KOPT-K1 (cell line): ENCODE measurements around the gene LTBP4.

Source experiments
- H3K27ac ChIP-seq: fragments of 200-600 bp; sonication (generic); 2 replicates; pipeline ENCODE4 v1.5.1; 2016; ENCODE audit warnings: antibody characterized with exemption, mild to moderate bottlenecking, low read depth, low read length; ENCODE audit not compliant: poor library complexity, severe bottlenecking
- H3K36me3 ChIP-seq: fragments of 200-600 bp; sonication (generic); 2 replicates; pipeline ENCODE4 v1.5.1; 2017; ENCODE audit warnings: antibody characterized with exemption, mild to moderate bottlenecking, low read length, moderate library complexity; ENCODE audit not compliant: insufficient read depth
- H3K9me3 ChIP-seq: fragments of 200-600 bp; sonication (generic); 2 replicates; pipeline ENCODE4 v1.5.1; 2017; ENCODE audit warnings: antibody characterized with exemption, low read length, mild to moderate bottlenecking; ENCODE audit not compliant: insufficient read depth, poor library complexity, severe bottlenecking

LTBP4 gene

DNA sequence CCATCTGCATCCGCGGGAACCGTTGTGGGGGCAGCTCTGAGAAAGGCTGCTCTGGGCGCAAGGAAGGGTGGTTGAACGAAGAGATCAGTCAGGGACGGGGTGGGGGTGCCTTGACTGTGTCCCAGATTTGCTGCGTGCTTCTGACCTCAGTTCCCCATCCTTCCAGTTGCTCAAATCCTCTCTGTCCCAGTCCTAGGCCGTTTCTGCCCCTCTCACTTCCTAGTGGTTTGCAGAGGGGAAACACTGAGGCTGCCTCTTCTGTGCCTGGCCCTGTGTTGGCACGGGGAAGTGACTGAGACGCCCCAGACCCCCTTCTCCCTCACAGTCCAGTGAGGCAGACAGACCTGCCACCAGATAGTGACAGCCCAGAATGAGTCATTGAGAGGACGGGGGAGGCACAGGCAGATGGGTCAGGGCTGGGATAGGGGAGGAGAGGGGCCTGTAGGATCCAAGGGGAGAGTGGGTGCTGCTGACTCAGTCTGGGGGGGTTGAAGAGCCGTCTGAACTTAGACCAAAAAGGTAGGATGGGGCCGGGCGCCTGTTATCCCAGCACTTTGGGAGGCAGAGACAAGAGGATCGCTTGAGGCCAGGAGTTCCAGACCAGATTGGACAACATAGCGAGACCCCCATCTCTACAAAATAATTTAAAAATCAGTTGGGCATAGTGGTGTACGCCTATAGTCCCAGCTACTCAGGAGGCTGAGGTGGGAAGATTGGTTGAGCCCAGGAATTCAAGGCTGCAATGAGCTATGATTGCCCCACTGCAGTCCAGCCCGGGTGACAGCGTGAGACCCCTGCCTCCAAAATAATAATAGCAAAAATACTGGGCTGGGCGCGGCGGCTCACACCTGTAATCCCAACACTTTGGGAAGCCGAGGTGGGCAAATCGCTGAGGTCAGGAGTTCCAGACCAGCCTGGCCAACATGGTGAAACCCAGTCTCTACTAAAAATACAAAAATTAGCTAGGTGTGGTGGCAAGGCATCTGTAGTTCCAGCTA is 62.8 kb downstream of the LTBP4 start:
- H3K9me3 ChIP-seq = peaks cover 6% of the 10 kb centered on the region
- H3K36me3 ChIP-seq = peaks cover 6% of the 10 kb centered on the region; the same call in 1 of the 2 replicates
- H3K27ac ChIP-seq = no peak overlapping the region

DNA sequence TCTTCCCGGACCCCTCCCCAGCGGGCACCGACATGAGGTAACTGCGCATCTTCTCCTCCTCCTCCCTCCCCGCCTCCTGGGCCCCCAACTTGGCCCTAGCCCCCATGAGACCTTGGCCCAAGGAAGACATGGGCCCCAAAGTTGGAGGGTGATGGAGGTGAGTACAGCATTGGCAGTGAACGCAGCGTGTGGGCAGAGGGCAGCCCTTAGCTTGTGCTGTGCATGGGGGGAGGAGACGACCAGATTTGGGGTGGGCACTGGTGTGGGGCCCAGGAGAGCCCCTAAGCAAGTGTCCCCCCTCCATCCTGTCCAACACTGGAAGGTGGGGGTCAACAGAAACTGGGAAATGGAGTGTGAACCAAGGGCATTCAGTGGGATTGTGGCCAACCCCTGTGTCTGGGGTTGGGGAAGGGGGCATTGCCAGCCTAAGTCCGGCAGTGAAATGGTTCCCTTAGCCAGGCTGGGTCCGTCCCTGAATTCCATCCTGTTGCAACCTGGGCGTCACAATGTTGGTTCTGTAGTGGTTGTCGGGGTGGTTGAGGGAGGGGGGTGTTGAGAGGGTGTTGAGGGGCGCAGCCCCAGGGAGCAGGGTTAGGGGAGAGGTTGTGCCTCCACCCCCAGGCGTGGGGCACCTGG is 65.8 kb downstream of the LTBP4 start:
- H3K27ac ChIP-seq = no peak overlapping the region

DNA sequence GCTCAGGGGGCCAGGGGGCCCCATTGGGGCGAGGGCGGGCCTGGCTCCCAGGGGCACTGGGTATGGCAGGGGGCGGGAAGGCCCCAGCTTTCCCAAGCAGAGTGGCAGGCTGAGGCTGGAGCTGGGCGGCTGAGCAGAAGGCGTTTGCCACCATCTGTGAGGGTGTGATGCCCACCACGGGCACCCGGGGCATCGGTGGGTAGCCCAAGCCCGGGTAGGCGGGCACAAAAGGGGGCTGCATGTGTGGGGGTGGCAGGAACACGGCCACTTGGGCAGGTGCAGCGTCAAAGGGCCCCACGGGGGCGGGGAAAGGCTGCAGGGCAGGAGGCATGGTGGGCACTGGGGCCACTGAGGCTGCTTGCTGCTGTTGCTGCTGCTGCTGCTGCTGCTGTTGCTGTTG is 66.4 kb downstream of the LTBP4 start:
- H3K9me3 ChIP-seq = peaks cover 14% of the 10 kb centered on the region
- H3K36me3 ChIP-seq = peaks cover 14% of the 10 kb centered on the region; the same call in 1 of the 2 replicates
- no peak overlapping the region for H3K27ac ChIP-seq

More for the DNA sequence above, 65.8 kb downstream of the LTBP4 start:
- peaks cover 14% of the 10 kb centered on the region; the same call in 1 of the 2 replicates for H3K36me3 ChIP-seq
- H3K9me3 ChIP-seq = peaks cover 14% of the 10 kb centered on the region

DNA sequence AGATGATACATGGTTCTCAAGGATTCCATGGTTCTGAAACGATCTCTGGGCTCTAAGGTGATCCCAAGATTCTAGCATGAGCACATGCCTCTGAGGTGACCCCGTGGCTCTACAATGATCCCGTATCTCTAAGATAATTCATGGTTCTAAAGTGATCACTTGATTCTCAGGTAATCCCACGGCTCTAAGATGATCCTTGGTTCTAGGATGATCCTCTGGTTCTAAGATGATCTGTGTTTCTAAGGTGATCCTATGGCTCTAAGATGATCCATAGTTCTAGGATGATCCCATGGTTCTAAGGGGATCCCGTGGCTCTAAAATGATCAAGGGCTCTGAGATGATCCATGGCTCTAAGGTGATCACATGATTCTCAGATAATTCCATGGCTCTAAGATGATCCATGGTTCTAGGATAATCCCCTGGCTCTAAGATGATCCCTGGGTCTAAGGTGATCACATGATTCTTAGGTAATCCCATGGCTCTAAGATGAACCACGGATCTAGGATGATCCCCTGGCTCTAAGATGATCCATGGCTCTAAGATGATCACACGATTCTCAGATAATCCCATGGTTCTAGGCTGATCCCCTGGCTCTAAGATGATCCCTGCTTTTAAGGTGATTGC is 67.9 kb downstream of the LTBP4 start:
- peaks cover 14% of the 10 kb centered on the region; the same call in 1 of the 2 replicates for H3K36me3 ChIP-seq
- no peak overlapping the region for H3K27ac ChIP-seq
- peaks cover 14% of the 10 kb centered on the region for H3K9me3 ChIP-seq

DNA sequence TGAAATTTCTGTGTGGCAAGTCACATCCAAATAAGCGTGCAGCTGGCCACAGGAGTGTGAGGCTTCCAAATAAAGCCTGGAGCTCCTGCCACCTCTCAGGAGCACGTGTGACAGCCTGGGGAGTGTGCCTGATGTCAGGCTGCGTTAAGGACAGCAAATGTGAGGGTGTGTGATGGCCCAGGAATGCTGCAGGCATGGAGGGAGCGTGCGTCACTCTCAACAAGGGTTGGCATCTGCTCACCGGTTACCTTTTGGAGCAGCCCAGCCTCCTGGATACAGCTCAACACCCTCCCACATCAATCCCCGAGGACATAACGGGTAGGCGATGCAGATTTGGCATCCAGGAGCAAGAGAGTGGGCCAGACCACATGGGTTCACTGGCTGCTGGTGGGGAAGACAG is 70.2 kb downstream of the LTBP4 start:
- Histone ChIP-seq H3K9me3 (peaks cover 14% of the 10 kb centered on the region), H3K27ac (no peak overlapping the region), H3K36me3 (peaks cover 14% of the 10 kb centered on the region; the same call in 1 of the 2 replicates)

DNA sequence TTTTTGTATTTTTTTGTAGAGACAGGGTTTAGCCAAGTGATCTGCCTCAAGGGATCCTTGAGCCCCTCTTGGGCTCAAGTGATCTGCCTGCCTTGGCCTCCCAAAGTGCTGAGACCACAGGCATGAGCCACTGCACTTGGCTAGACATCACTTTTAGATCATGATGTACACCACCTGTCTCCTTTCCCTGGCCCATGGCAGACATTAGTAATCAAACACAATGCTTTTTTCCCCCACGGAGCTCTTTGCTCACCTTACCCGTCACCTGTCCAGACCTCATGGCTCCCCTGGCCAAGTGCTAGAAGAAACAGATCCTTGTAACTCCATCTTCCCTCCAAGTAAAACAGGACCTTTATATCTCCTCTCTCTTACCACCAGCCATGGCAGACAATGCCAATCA is 70.9 kb downstream of the LTBP4 start:
- Histone ChIP-seq H3K36me3 (peaks cover 14% of the 10 kb centered on the region; the same call in 1 of the 2 replicates), H3K27ac (no peak overlapping the region), H3K9me3 (peaks cover 14% of the 10 kb centered on the region)

DNA sequence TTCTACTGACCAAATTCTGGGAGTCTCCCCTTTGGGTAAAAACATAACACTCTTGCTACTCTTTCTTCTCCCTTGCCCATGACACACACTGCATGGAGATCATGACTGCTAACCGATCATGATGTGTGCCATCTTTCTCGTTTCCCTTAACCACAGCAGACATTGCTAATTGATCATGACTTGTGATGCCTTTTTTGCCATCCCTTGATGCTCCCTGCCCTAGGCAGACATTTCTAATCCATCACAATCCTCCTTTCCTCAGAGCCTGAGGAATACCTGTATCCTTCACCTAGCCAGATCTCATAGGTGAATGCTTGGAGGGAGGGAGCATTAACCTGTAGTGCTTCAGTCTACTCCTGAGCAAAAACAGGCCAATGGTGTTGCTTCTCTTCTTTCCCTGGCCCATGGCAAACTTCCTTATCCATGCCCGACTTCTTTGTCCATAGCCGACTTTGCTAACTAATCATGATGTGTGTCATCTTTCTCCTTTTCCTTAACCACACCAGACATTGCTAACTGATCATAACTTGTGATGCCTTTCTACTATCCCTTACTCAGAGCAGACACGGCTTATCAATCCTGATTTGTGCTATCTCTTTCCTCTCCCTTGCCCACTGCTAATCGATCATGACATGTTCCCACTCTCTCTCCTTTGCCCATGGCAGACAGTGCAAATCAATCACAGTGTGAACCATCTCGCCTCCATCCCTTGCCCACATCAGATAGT is 71.6 kb downstream of the LTBP4 start:
- H3K9me3 ChIP-seq = peaks cover 14% of the 10 kb centered on the region
- H3K36me3 ChIP-seq = peaks cover 14% of the 10 kb centered on the region; the same call in 1 of the 2 replicates
- no peak overlapping the region for H3K27ac ChIP-seq

DNA sequence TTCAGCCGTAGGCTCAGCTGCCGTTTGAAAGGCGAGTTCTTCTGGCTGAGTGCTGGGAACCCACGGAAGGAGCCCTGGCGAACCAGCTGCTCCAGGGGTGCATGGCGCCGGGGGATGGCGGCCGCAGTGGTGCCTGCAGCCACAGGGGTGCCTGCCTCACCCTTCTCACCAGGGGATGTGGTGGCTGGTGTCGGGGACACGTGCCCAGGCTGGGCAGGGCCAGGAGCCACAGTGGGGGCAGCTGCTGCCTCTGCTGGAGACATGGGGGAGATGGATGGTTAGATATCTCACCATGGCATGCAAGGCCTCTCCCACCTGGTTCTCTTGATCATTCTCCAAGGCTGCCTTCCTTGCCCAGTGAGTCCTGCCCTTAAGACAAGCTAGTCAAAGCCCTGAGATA is 72.2 kb downstream of the LTBP4 start:
- H3K27ac ChIP-seq = no peak overlapping the region
- H3K9me3 ChIP-seq = peaks cover 14% of the 10 kb centered on the region
- H3K36me3 ChIP-seq = peaks cover 14% of the 10 kb centered on the region; the same call in 1 of the 2 replicates

DNA sequence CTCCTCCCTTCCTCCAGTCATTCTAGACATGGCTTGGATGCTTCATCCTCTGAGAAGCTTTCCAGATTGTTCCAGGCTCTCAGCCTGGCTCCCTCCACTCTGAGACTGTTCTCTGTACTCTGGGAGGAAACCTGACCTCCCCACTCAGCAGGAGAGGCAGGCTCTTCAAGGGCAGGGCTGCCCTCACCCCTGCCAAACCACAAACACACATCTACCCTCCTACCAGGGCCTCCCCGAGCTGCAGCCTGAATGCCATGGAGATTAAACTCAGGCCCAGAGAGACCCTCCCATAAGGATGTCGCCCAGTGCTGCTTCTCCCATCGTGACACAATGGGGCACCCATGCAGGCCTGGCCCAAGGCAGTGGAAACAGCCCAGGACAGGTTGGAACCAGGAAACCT is 73.1 kb downstream of the LTBP4 start:
- Histone ChIP-seq H3K36me3 (peaks cover 6% of the 10 kb centered on the region; the same call in 1 of the 2 replicates), H3K27ac (no peak overlapping the region), H3K9me3 (peaks cover 5% of the 10 kb centered on the region)

DNA sequence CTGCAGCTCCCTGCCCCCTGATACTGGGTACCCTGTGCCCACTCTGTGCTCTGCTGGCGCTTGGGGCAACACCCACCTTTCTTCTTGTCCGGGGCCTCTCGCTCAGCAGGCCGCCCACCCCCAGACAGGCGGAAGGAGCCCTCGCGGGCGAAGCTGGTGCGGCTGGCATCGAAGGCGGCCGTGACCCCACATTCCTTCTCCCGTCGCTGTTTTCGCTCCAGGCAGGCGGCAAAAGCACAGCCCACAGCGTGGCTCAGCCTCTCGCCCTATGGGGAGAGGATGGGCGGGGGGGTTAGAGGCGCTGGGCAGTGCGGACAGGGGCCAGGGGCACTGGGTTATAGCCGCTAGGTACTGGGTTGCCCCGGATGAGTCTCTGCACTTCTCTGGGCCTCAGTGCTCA is 76.0 kb downstream of the LTBP4 start:
- H3K36me3 ChIP-seq = no peaks in the 10 kb centered on the region
- no peaks in the 10 kb centered on the region for H3K9me3 ChIP-seq
- H3K27ac ChIP-seq = no peak overlapping the region
